NK-92 (cell line): ENCODE measurements around the gene SERPINH1.
"Not testable (repeated sequence)": the region's sequence is repeated elsewhere in the genome, so short reads cannot be mapped to it uniquely, and the experiment has no call there.

Experiments used
- DNase-seq: peaks from one replicate; lab custom pipeline; 2025; ENCODE audit not compliant: unreplicated experiment; lab: John Stamatoyannopoulos, UW

SERPINH1 gene

GRCh38 chr11:75572744-75573143, 10.7 kb downstream of the SERPINH1 start:
- DNase-seq = no peak

- no peak for DNase-seq
Observed at GRCh38 chr11:75574698-75575602, 12.9 kb downstream of the SERPINH1 start.

- no peak for DNase-seq
Observed at GRCh38 chr11:75576017-75576416, 14.0 kb downstream of the SERPINH1 start.

GRCh38 chr11:75576499-75576918, 14.5 kb downstream of the SERPINH1 start:
- DNase-seq = no peak

- no peak for DNase-seq
Observed at GRCh38 chr11:75577207-75577606, 15.2 kb downstream of the SERPINH1 start.

GRCh38 chr11:75578977-75579376, 16.9 kb downstream of the SERPINH1 start:
- DNase-seq = no peak

GRCh38 chr11:75579841-75580240, 17.8 kb downstream of the SERPINH1 start:
- no peak for DNase-seq

- no peak for DNase-seq
Observed at GRCh38 chr11:75582506-75582894, 20.4 kb downstream of the SERPINH1 start.

- DNase-seq = no peak
Observed at GRCh38 chr11:75582895-75583717, 21.1 kb downstream of the SERPINH1 start.

GRCh38 chr11:75583718-75584658, 21.9 kb downstream of the SERPINH1 start:
- DNase-seq = no peak

- not testable (repeated sequence) for DNase-seq
Observed at GRCh38 chr11:75584659-75585292, 22.7 kb downstream of the SERPINH1 start.

- DNase-seq = no peak
Observed at GRCh38 chr11:75585293-75585670, 23.2 kb downstream of the SERPINH1 start.

- no peak for DNase-seq
Observed at GRCh38 chr11:75586395-75586794, 24.3 kb downstream of the SERPINH1 start.

- no peak for DNase-seq
Observed at GRCh38 chr11:75588051-75588481, 26.0 kb downstream of the SERPINH1 start.

GRCh38 chr11:75589051-75589450, 27.0 kb downstream of the SERPINH1 start:
- no peak for DNase-seq

GRCh38 chr11:75589933-75590332, 27.9 kb downstream of the SERPINH1 start:
- DNase-seq = no peak

GRCh38 chr11:75591371-75591770, 29.3 kb downstream of the SERPINH1 start:
- no peak for DNase-seq

GRCh38 chr11:75591966-75592365, 29.9 kb downstream of the SERPINH1 start:
- DNase-seq = no peak

- DNase-seq = no peak
Observed at GRCh38 chr11:75592715-75593114, 30.7 kb downstream of the SERPINH1 start.

- DNase-seq = no peak
Observed at GRCh38 chr11:75593286-75593915, 31.3 kb downstream of the SERPINH1 start.
